CD4-positive, alpha-beta T cell treated with Interferon gamma for 1 hour (primary cell): ENCODE data around the gene RBP4.

Source experiments
- DNase-seq: peaks from one replicate; pipeline ENCODE4 v3.0.0-alpha.2; 2020

Gene RBP4

GRCh38 chr10:93601146-93601773 is at the start of gene RBP4:
TSS of gene RBP4 (minus strand) at chr10:93601235. CDS start at chr10:93601028, 207 bp downstream.
- no peak for DNase-seq

GRCh38 chr10:93639791-93640190 is 38.8 kb upstream of the RBP4 start:
- DNase-seq: no peak

GRCh38 chr10:93630625-93631557 is 29.9 kb upstream of the RBP4 start:
- DNase-seq: no peak

- DNase-seq: no peak
Measured at GRCh38 chr10:93629647-93630305, 28.7 kb upstream of the RBP4 start.

GRCh38 chr10:93628858-93629257 is 27.8 kb upstream of the RBP4 start:
- DNase-seq: no peak

- DNase-seq: no peak
Measured at GRCh38 chr10:93622942-93623341, 21.9 kb upstream of the RBP4 start.

- DNase-seq: no peak
Measured at GRCh38 chr10:93620925-93621324, 19.9 kb upstream of the RBP4 start.

- no peak for DNase-seq
Measured at GRCh38 chr10:93615576-93616235, 14.7 kb upstream of the RBP4 start.

- no peak for DNase-seq
Measured at GRCh38 chr10:93614101-93614825, 13.2 kb upstream of the RBP4 start.

GRCh38 chr10:93613126-93613525 is 12.1 kb upstream of the RBP4 start:
- DNase-seq: no peak

GRCh38 chr10:93612311-93612710 is 11.3 kb upstream of the RBP4 start, which contains the start of gene PDE6C:
TSS of gene PDE6C (plus strand) at chr10:93612537. CDS start at chr10:93612726, 189 bp downstream.
- DNase-seq: no peak

- DNase-seq: no peak
Measured at GRCh38 chr10:93608421-93608820, 7.4 kb upstream of the RBP4 start.

GRCh38 chr10:93604146-93604545 is 3.1 kb upstream of the RBP4 start:
- DNase-seq: no peak

- DNase-seq: no peak
Measured at GRCh38 chr10:93603023-93603422, 2.0 kb upstream of the RBP4 start.

- no peak for DNase-seq
Measured at GRCh38 chr10:93601774-93602162, 733 bp upstream of the RBP4 start.

GRCh38 chr10:93600446-93601145 is 439 bp downstream of the RBP4 start:
- DNase-seq: no peak

GRCh38 chr10:93599778-93600177 is 1.3 kb downstream of the RBP4 start:
- no peak for DNase-seq

GRCh38 chr10:93599335-93599734 is 1.7 kb downstream of the RBP4 start:
- no peak for DNase-seq

- no peak for DNase-seq
Measured at GRCh38 chr10:93598157-93598556, 2.9 kb downstream of the RBP4 start.

GRCh38 chr10:93597075-93597599 is 3.9 kb downstream of the RBP4 start:
- DNase-seq: no peak

GRCh38 chr10:93596539-93596938 is 4.5 kb downstream of the RBP4 start:
- no peak for DNase-seq
